ENCODE results near the gene FPR2.
A peak's percentile ranks its signal among the peaks of the same experiment; 100 is the strongest.
"Not testable (repeated sequence)": the region's sequence is repeated elsewhere in the genome, so short reads cannot be mapped to it uniquely, and the experiment has no call there.

The FPR2 gene, protein sequence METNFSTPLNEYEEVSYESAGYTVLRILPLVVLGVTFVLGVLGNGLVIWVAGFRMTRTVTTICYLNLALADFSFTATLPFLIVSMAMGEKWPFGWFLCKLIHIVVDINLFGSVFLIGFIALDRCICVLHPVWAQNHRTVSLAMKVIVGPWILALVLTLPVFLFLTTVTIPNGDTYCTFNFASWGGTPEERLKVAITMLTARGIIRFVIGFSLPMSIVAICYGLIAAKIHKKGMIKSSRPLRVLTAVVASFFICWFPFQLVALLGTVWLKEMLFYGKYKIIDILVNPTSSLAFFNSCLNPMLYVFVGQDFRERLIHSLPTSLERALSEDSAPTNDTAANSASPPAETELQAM

DNA sequence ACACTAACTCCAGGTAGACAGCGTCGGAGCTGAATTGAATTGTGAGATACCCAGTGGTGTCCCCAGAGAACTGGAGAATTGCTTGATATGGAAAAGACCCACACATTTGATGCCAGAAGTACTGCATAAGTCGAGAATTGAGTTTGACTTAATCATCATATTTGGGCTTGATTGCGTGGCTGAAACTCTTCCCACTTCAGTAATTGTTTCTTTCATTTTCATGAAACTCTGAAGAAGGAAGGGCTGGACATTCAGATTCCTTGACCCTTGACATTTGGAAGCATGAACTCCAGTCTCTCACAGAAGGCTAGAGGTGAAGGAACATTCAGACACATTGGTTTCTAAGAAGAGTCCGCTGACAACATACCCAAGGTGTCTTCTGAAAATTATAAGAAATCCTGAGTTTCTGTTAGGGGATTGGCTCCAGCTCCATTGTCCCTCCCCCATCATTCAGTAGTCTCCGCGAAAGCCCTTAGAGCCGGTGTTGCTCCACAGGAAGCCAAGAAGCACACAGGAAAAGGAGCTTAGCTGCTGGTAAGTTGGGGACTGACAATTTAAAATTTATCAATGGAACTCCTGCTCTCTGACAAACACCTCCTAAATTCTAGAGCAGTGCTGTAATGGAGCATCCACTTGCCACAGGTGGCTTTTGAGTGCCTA lies at the start of gene FPR2:
FPR2 (plus strand) TSS at position 484 of the 660 bp plus-strand sequence. CDS start 7,479 bp downstream, outside the sequence.
- DNase-seq: no peak

DNA sequence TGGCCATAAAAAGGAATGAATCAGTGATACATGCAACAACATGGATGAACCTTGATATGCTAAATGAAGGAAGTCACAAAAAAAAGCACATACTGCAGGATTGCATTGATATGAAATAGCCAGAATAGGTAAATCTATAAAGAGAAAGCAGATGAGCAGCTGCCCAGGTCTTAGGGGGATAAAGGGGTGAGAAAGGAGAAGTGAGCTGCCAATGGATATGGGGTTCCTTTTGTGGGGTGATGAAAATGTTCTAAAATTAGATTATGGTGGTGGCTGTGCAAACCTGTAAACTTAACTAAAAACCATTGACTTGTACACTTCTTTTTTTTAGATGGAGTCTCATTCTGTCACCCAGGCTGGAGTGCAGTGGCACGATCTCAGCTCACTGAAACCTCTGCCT lies 49.3 kb upstream of the FPR2 start:
- no peak for DNase-seq

DNA sequence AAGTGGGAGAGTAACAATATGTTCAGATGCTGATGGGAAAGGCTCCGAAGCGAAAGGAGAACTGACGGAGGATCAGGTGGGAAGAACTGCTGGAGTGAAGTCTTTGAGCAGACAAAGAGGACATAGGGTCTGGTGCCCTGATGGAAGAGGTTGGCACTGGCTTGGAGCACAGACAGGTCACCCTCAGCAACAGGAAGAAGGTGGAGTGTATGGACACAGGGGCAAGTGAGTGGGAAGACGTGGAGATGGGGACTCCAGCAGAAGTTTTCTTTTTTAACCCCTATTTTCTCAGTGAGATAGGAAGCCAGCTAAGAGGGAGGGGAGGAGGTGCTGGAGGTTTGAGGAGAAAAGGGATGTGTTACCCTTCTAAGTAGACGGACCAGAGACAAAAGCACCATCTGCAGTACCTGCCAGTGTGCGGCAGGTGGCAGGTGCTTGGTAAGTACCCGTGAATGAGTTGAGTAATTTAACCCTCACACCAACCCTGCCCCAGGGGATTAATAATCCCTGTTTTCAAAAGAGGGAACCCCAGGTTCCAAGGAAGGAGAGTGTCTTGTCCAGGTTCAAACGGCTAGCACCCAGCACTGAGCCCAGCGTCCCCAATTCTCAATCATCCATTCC lies 48.4 kb upstream of the FPR2 start:
- peak; percentile 55 for DNase-seq

DNA sequence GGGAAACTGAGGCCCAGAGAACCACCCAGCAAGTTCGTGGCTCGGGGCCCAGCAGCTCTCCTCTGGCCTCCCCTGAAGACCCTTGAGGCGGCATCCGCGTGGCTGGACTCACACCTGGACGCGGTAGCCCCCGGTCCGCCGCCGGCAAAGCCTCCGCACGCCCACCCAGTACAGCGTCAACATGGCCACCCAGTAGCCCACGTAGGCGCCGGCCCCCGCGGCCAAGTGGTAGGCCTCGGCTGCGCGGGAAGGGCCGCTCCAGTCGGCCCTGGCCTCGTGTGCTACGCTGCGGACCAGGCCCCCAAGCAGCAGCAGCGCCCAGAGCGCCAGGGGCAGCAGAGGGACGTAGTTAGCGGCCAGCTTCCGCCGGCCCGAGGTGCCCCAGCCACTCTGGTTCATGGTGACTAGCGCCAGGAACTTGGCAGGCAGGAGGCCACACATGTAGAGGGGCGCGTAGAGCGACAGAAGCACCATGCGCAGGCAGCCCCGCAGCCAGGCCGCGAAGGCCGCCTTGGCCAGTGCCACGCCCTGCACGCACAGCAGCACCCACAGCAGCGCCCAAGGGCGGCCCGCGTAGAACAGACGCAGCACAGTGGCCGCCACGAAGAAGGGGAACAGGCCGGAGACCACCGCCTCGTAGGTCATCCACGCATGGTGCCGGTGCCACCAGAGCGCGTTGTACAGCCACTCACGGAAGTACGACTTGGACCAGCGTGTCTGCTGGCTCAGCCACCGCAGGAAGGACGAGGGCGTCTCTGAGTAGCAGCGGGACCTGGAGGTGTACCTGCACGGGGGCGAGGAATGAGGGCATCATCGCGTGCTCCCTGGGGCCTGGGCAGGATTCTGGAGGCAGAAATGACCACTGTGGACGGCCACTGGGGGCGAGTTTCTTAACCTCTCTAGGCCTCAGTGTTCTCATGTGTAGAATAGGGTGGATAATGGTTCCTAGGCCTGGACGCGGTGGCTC lies 47.4 kb upstream of the FPR2 start:
- no peak for DNase-seq

DNA sequence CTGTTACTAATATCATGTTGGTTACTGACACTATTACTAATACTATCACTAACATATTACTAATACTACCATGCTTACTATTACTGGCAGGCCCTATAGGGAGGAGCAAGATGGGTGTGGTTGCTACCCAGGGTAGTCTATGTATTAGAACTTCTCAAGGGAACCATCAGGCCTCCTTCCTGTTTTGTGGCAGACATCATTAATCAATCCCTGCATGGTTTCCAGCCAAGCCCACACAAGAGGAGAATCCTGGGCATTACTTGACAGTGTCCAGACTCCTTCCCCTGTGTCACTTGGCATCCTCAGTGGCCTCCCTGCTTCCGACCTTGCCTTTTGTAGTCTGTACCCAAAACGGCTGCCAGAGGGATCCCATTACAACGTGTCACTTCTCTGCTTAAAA lies 46.1 kb upstream of the FPR2 start:
- no peak for DNase-seq

DNA sequence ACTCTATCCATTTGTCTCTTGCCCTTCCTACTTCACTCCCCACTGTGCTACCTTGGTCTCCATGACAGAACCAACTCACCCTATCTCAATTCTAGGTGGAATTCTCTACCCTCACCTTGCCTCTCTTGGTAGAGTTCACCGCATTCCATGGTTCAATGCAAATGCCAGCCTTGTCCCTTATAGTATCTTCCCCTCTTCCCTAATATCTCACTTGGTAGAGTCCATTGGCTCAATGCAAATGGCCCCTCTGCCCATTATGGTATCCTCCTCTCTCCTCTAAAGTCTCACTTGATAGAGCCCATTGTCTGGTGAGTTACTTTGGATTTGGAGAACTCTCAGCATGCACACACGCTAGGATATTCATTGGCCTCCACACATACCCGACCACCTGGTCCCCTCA lies 45.1 kb upstream of the FPR2 start:
- no peak for DNase-seq

DNA sequence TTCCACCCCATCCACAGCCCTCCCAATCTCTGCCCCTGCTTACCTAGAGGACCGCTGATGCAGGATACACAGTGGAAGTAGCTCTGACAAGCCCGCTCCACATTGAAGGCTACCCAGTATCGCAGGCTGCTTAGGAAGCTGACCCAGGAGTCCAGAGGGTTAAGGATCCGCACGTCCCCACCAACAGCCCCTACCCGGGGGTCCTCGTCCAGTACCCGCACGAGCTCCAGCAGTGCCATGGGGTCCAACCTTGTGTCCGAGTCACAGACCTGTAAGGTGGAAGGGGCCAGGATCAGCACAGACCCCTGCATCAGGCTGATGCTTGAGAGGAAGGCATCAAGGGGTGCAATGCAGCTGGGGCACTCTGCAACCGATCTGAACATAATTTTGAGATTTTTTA lies 44.1 kb upstream of the FPR2 start:
- DNase-seq: no peak

DNA sequence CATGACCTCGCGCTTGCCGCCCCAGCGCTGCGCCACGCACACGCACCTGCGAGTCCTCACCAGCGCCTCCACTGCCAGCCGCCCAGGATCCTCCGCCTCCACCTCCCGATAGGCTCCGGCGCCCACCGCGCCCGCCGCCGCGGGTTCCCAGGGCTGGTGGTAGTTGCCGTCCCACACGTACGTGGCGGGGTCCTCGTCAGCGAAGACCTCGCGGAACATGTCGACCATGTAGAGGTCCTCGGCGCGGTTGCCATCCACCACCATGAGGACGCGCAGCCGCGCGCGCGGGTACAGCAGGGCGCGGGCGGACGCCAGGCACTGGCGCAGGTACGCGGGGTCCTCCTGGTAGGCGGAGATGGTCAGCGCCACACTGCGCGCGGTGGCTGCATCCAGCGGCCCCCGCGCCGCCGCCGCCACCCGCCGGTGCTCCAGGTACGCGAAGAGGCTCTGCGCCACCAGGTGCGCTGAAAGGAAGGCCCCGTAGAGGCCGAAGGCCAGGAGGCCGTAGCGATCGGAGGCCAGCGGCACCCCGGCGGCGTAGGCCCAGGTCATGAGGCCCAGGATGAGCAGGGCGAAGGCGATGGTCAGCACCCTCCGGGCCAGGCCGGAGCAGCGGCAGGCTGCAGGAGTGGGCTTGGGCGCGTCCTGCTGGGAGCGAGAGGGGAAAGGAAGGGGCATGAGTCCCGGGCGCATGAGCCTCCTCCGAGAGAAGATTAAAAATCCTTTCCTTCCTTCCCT lies 41.6 kb upstream of the FPR2 start:
- DNase-seq: no peak

DNA sequence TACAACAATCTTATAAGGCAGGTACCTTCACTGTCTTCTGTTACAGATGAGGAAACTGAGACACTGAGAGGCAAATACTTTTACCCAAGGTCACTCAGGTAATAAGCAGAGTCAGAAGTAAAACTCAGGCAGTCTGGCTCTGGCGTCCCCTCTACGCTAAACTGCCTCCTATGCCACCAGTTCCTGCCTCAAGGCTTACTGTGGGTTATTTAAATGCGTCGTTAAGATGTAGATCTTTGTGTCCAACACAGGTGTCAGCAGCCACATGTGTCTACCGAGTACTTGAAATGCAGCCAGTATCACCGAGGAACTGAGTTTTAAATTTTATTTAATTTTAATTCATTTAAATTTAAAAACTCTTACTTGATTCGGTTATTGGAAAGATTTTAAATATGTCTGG lies 39.1 kb upstream of the FPR2 start:
- DNase-seq: no peak

DNA sequence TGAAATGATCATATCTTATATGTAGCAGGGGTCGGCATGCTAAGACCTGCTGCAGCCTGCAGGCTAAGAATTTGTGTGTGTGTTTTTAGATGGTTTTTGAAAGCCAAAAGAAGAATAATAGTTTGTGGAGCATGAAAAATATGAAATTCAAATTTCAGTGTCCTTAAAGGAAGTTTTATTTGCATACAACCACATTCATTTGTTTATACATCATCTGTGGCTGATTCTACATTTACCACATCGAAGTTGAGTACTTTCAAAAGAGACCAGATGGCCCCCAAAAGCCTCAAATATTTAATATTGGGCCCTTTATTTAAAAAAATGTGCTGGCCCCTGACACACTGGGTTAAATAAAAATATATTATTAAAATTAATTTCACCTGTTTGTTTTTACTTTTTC lies 38.5 kb upstream of the FPR2 start:
- DNase-seq: no peak

DNA sequence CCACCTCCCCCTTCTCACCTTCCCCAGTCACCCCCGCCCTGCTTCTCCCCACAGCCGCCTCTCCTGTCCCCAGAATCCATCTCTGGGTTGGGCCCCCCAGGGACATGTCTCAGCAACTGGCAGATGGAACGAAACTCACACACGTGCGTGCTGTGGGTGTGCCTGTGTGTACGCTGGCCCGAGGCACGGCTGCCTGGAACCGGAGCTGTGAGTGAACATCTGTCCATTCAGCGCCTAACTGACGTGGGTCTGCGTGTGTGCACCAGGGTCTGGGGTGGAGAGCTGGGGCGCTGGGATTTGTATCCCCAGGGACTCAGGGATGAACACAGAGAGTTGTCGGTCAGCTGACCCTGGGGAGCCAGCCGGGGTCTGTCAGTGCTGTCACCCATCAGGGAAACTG lies 36.4 kb upstream of the FPR2 start:
- no peak for DNase-seq

DNA sequence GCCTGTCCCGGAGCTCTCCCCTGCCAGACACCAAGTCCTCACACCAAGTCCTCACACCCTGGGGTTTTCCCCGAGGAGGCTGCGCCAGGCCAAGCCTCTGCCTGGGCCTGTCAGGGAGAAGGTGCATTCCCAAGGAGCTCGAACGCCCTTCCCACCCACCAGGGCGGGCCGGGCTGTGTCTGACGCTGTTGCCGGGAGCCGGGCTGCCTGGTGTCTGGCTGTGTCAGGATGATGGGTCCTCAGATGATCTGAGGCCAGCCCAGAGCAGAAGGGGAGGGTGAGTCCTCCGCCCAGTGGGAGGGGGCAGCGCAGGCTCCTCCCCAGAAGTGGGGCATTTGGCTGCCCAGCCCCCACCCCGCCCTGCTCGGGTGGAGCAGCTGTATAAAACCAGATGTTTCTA lies 34.9 kb upstream of the FPR2 start:
- DNase-seq: peak; percentile 62

DNA sequence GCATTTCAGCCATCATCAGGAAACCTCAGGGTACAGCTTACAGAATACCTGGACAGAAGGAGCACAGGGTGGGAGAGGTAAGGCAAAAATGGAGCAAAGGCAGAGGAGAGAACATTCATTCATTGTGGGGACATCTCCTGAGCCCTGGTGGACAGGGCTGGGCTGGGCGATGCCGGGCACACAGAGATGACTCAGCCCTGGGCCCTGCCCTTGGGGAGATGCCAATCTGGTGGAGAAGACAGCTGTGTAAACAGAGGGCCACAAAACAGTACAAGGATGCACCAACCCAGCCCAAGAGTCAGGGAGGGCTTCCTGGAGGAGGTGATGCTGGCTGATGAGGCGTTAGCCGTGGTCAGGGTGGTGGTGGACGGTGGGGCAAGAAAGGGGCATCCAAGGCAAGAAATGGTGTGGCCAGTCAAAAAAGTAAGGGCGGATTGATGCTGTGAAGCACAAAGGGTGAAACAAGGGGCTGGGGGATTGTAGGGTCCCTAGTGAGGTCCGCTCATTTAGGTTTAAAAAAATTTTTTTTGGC lies 33.6 kb upstream of the FPR2 start:
- DNase-seq: peak; percentile 67

DNA sequence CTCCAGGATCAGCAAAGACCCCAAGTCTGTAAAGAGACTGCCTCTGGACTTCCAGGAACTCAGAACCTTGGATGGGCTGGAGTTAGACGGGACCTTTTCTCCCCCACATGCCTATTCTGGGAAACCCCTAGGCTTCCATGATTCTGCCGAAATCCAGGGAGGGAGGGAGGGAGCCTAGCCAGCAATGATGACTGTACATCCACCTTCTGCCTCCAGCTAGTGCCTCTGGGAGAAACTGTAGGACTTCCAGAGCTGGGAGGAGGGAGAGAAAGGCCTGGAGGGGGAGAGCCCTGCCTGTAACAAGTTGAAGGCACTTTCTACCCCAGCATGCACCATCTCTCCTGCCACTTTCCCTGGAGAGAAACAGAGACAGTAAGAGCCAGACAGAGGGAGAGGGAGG lies 31.2 kb upstream of the FPR2 start:
- no peak for DNase-seq

DNA sequence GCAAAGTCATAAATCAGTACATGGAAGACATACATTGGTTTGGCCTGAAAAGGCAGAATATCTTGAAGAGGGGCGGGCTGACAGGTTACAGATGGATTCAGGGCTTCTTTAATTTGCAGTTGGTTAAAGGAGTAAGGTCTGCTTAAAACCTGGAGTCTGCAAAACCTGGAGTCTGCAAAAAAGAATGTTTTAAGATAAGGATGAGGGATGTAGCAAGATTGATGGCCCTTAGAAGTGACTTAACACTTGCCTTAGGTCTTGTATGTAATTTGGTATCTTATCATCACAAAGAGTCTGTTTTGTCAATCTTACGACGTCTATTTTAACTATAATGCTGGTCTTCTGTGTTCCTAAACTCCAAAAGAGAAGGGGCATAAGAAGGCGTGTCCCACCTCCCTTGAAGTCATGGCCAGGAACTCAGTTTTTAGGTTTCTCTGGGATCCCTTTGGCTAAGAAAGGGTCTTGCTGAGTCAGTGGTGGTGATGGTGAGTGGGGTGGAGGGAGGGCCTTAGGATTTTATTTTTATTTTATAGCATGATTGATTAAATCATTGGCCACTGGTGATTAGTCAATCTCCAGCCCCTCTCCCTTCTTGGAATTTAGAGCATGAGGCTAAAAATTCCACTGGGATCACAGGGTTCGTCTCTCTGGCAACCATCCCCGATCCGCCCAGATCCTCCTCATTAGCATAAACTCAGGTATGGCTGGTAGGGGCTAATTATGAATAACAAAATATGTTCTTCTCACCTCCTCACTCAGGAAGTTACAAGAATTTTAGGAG lies 27.0 kb upstream of the FPR2 start:
- no peak for DNase-seq

DNA sequence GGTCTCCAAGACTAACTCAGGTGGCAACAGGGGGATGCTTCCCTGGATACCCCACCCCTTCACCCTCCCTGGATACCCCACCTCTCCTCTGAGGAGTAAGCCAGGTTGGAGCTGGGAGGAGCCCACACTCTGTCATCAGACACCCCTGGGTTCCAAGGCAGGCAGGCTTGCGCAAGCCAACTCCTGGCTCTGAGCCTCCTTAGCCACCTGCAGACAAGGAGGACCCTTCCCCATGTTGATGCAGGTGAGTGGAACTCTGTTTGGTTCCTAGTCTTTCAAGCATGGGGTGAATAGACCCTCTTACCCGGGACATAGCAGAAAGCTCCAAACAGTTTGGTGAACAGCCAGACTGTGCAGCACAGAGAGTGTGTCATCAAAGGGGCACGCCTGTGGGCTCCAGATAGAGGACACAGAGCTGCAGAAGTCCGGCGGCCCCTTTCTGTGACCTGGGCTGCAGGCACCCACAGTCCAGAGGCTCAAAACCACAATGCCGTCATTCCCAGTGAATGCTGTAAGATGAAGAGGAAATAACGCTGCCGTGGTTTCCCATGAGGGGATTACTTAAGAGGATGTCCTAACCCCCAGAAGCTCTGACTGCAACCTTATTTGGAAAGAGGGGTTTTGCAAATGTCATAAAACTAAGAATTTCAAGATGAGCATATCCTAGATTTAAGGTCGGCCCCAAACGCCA lies 25.1 kb upstream of the FPR2 start:
- peak; percentile 83 for DNase-seq

DNA sequence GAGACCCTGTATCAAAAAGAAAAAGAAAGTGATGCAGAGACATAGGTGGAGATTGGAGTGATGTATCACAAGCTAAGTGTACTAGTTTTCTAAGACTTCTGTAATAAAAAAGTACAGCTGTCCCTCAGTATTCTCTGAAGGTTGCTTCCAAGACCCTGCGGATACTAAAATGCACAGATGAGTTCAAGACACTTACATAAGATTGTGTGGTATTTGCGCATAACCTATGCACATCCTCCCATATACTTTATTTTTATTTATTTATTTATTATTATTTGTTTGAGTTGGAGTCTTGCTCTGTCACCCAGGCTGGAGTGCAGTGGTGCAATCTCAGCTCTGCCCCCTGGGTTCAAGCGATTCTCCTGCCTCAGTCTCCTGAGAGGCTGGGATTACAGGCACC lies 23.6 kb upstream of the FPR2 start:
- DNase-seq: no peak

DNA sequence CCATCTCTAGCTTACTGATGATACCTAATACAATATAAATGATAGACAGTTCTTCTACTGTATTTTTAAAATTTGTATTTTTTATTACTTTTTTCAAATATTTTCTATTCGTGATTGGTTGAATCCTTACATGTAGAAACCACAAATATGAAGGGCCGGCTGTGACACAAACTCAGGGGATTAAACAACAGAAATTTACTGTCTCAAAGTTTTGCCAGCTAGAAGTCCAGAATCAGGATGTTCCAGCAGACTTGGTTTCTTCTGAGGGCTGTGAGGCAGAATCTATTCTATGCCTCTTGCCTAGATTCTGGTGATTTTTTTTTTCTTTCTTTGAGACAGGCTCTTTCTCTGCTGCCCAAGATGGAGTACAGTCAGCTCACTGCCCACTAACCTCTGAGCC lies 23.1 kb upstream of the FPR2 start:
- no peak for DNase-seq

DNA sequence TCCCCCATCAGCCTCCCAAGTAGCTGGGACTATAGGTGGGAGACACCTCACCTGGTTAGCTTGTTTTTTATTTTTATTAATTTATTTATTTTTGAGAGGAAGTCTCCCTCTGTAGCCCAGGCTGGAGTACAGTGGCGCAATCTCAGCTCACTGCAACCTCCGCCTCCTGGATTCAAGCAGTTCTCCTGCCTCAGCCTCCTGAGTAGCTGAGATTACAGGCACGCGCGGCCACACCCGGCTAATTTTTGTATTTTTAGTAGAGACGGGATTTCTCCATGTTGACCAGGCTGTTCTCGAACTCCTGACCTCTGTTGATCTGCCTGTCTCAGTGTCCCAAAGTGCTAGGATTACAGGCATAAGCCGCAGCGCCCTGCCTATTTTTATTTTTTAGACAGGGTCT lies 22.5 kb upstream of the FPR2 start:
- not testable (repeated sequence) for DNase-seq

DNA sequence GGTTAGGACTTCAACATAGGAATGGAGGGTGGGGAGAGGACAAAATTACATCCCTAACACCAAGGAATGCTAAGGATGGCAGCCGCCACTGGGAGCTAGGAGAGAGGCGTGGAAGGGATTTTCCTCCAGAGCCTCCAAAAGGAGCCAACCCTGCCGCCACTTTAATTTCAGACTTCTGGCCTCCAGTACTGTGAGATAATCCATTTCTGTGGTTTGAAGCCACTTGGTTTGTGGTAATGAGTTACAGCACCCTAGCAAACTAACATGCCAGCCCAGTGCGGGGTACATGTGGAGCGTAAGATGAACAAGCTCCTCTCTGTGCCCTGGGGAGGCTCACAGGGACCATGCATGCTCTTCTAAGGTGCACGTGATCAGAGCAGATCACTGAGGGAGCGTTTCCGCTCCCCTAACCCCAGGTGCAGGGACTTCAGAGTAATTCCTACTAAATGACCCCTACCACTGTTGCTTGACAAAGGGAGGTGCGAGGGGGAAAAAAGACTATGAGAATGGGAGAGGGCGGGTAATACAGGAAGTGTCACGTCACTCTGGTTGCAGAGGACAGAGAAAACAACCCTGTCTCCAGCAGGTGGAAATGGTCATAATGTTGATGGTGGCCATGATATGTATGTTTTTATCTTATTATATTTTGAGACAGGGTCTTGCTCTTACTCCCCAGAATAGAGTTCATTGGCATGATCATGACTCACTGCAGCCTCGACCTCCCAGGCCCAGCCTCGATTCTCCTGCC lies 21.3 kb upstream of the FPR2 start:
- DNase-seq: no peak

Data from EL (cell line).